SHP77 treated with DMSO at 0.1 percent for 48 hours (cell line): Measurements from ENCODE around the gene NNT.
"Not testable (repeated sequence)": the region's sequence is repeated elsewhere in the genome, so short reads cannot be mapped to it uniquely, and the experiment has no call there.

Experiments
- DNase-seq: peaks from one replicate; lab custom pipeline; 2025; lab: John Stamatoyannopoulos, UW

NNT gene

GRCh38 chr5:43631182-43631910 is 28.4 kb downstream of the NNT start:
- peak; percentile 88 for DNase-seq

GRCh38 chr5:43634621-43635020 is 31.6 kb downstream of the NNT start:
- no peak for DNase-seq

- DNase-seq = no peak
Observed at GRCh38 chr5:43635374-43635773, 32.4 kb downstream of the NNT start.

GRCh38 chr5:43636076-43636475 is 33.1 kb downstream of the NNT start:
- no peak for DNase-seq

- DNase-seq = no peak
Observed at GRCh38 chr5:43637416-43637815, 34.4 kb downstream of the NNT start.

- no peak for DNase-seq
Observed at GRCh38 chr5:43638107-43638506, 35.1 kb downstream of the NNT start.

GRCh38 chr5:43638546-43638945 is 35.6 kb downstream of the NNT start:
- DNase-seq = no peak

GRCh38 chr5:43639566-43639965 is 36.6 kb downstream of the NNT start:
- no peak for DNase-seq

GRCh38 chr5:43642428-43642827 is 39.4 kb downstream of the NNT start:
- no peak for DNase-seq

- no peak for DNase-seq
Observed at GRCh38 chr5:43643327-43643726, 40.3 kb downstream of the NNT start.

GRCh38 chr5:43643750-43644149 is 40.8 kb downstream of the NNT start:
- DNase-seq = no peak

- DNase-seq = no peak
Observed at GRCh38 chr5:43646992-43647391, 44.0 kb downstream of the NNT start.

GRCh38 chr5:43647789-43648188 is 44.8 kb downstream of the NNT start:
- no peak for DNase-seq

GRCh38 chr5:43648499-43649124 is 45.6 kb downstream of the NNT start:
- no peak for DNase-seq

- no peak for DNase-seq
Observed at GRCh38 chr5:43649256-43649655, 46.3 kb downstream of the NNT start.

GRCh38 chr5:43652537-43653302 is 49.7 kb downstream of the NNT start:
- no peak for DNase-seq

- no peak for DNase-seq
Observed at GRCh38 chr5:43658509-43658908, 55.5 kb downstream of the NNT start.

GRCh38 chr5:43659075-43659474 is 56.1 kb downstream of the NNT start:
- DNase-seq = no peak

- peak; percentile 9 for DNase-seq
Observed at GRCh38 chr5:43661102-43661501, 58.1 kb downstream of the NNT start.

- DNase-seq = no peak
Observed at GRCh38 chr5:43663916-43664315, 60.9 kb downstream of the NNT start.

GRCh38 chr5:43664501-43665040 is 61.6 kb downstream of the NNT start:
- no peak for DNase-seq

- not testable (repeated sequence) for DNase-seq
Observed at GRCh38 chr5:43665749-43666148, 62.8 kb downstream of the NNT start.

GRCh38 chr5:43666728-43667127 is 63.7 kb downstream of the NNT start:
- DNase-seq = not testable (repeated sequence)
